GM21526 (cell line): ENCODE data around the gene GRIN2B.

Experiments
- ATAC-seq: cut with Tn5 transposase; IDR thresholded peaks from one replicate; pipeline ENCODE4 v1.9.1; 2021; ENCODE audit warnings: moderate library complexity; ENCODE audit not compliant: unreplicated experiment, low FRiP score

Gene GRIN2B

DNA sequence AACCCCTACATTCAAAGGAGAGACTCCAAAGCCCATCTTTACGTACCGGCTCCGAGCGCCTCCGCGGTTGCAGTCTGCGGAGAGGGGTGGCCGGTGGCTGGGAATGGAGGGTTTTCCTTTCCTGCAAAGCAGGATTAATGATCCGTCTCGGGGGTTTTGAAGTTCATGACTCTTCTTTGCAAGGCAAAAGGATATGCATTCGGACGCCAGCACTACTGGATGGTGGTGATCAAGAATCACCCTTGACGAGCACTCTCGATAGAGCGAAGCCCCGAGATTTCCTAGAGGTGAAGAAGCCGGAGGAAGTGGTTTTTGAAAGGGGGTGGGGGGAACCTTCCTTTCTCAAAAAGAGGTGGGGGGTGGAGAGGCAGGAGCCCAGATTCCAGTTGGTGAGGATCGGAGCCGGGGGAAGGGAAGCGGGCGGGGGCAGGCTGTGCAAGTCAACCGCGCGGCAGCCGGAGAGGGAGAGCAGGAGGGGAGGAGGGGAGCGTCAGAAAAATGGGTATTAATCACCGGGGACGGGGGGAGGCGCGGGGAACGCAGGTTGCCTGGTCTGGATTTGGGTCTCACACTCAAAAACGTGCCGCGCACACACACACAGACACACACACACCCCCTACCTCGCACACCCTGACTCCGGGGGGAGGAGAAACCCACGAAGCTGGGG lies at the start of gene GRIN2B:
Gene GRIN2B, minus strand, starts transcription at position 307 of the 667 bp plus-strand sequence. CDS start 115,394 bp downstream, outside the sequence.
- ATAC-seq: no peak

DNA sequence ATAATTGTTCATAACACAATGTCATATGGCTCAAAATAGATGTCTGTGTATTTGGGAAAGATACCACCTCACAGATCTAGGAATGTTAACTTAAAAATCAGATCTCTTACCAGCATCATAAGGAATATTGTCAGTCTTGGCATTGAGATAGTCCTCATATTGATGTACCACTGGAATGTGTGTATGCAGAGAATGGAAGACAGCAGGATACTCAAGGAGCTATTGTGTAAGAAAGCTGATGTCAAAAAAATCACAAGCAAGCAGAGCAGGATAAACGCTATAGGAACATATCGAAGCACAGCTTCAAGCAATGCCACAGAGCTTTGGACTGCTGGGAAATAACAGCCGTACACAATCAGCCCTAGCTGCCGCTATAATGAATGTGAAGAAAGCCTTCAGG lies 45.1 kb upstream of the GRIN2B start:
- no peak for ATAC-seq

DNA sequence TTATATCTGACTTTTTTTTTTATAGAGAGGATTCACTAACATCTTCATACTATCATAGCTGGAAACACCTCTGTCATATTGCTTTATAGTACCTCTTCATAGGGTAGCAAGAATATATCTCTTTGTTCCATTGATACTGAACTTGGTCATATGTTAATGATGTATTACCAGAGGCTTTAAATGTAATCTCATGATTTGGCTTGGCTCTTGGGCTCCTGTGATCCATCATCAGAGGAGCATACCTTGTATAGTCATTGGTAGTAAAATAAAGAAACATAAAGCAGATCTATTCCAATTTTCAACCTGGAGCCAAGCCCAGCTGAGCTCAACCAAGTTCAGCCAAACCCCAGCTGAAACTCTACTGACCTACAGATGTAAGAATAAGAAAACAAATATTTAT lies 43.2 kb upstream of the GRIN2B start:
- no peak for ATAC-seq

DNA sequence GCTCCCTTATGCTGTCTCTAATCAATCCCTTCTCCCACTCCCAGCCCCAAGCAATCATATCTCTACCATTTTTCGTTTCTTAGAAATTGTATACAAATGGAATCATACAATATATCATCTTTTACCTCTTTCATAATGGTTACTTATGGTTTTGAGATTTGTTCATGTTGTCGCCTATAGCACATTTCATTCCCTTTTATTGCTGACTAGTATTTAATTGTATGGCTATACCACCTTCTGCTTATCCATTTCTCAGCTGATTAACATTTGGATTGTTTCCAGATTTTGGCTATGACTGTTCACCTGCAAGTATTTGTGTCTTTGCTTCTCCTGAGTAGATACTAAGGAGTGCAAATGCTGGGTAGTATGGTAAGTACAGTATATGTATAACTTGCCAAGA lies 36.7 kb upstream of the GRIN2B start:
- no peak for ATAC-seq

DNA sequence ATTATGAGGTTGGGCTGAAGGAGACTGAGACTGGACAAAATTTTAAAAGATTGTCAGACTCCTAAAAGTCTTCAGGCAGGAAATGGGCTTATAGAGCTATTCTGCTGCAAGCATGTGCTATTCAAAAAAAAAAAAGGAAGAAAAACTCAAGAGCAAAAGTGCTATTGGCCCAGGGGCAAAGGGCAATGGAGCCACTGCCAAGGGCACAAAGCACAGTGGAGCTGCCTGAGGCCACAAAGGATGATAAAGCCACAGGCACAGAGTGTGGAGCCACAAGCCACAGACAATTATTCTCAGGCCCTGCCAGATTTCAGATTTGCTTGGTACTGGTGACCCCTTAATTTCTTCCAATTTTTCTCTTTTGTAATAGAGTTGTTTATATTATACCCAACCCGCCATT lies 29.6 kb upstream of the GRIN2B start:
- no peak for ATAC-seq

DNA sequence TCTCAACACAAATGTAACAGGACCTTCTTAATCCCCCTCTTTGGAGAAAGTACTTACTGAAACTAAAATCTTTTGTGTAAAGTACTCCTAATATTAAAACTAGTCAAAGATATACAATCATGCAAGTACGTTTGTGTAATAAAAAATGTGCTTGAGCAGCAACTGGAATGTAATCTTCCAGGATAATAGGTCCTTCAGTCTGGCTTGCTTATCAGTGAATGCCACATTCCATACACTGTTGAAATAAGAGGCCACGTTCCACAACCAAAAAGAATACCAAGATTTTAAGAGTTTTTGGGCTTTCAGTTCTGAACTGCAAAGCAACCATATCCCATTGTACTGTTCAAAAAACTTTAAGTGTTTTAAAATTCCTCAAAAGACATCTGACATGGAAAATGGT lies 26.2 kb upstream of the GRIN2B start:
- no peak for ATAC-seq

DNA sequence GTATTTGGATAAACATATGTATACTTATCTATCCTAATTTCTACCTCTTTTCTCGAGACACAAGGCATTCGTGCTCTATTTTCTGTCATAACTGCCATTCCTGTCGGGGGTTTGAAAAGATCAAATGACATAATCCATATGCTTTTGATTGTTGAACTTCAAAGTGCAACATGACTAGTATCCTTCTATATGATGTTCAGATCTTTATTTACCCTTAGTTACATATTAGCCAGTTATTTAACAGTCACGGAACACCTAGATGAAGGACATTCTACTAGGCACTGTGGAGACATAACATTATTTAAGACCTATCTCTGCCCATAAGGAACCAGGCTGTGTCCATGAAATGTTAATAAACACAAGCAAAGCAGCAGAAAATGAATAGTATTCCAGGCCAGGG lies 11.2 kb upstream of the GRIN2B start:
- no peak for ATAC-seq

DNA sequence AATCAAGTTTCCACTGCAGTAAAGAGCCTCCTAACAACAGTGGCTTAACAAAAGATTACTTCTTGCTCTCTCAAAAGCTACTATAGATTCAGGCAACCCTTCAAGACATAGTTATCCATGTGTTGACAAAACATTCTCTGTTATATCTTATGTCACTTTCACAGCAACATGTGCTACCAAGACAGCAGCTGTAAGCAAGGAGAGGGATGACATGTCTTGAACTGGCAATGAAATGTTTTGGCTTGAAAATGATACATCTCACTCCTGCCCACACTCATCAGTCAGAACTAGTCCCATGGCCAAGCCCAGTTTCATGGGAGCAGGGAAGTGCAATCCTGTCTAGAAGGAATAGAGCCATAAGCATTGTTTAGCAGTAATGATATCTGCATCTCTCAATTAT lies 10.7 kb upstream of the GRIN2B start:
- ATAC-seq: no peak

DNA sequence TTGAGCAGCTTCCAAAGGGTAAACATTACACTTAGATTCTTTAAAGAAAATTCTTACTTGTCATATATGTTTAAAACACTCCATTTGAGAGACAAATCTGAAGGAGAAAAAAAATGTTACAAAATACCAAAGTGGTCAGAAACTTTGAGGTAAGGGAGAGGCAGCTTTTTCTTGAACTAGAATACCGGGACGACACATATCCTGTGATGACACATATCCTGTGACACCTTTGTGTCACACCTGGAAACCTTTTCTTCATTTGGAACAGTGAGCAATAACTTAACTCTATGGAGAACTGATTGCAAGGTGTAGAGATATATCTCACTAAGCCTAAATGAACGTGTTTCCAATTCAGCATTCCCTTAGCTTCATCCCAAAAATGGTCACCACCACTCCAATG lies 4.6 kb upstream of the GRIN2B start:
- ATAC-seq: no peak

DNA sequence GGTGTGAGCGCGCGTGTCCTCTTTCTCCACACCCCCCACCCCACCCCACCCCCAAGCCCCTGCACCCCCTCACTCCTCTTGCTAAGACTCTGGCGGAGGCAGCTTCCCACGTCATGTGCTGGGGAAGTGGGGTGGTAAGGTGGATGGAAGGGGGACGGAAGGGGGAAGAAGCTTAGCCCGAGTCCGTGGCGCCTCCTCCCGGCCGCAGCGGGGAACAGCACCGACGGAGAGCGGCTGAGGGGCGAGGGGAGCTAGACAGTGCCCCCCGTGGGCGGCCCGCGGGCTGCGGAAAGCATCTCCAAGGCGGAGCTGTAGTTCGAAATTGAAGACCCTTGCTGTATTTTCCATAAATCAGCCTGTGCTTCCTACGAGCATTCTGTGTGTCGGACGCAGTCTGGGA lies 588 bp upstream of the GRIN2B start:
- ATAC-seq: no peak

DNA sequence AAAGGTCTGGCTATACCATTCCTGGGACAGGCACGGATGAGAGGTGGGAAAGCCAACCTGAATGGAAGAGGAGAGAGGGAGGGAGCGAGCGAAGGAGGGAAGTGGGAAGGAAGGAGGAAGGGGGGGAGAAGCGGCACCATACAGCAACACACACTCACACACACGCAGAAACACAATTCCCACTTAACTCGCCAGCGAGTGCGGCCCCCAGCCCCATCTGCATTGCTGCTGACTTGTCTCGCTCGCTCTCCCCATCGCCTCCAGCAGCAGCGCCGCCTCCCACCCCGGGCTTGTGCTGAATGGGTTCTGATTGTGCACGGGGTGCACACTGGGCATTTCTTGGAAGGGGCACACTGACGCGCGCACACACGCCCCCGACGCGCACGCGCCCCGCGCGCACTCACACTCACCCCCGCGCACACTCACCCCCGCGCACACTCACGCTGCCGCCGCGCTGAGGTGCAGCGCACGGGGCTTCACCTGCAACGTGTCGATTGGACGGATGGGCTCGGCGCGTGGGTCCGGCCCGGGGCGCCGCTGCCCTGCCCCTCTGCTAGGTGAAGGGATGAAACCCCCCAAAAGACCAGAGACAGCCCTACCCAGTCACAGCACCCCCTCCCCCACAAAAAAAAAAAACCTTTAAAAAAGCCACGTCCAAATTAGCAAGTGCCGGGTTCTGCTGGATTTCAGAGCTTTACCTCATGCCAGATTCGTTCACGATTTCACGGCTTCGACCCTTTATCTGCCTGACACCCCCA lies 685 bp downstream of the GRIN2B start:
- no peak for ATAC-seq

DNA sequence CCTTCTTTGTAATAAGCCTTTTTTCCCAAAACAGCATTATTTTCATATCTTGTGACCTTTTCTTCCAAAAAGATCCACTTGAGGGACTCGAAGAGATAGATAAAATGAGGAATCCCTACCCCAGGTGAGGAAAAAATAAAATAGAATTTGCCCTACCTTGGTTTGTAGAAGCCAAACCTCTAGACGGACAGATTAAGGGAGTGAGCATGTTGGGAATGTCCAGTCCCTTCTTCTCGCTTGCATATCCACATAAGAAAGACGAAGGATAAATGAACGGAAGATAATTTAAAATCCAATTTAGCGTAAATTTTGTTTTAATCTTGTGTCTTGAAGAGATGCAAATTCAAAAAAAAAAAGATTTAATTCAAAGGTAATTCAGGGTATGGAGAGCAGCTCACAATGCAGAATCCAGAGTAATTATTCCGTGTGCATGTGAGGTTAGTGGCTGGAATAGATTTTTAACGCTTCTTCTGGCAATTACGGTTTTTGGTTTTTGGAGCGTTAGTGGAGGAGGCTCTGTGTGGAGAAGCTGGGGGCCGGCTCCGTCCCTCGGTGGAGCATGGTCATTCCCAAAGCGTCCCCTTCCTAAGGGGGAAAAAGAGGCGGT lies 1.5 kb downstream of the GRIN2B start:
- no peak for ATAC-seq

DNA sequence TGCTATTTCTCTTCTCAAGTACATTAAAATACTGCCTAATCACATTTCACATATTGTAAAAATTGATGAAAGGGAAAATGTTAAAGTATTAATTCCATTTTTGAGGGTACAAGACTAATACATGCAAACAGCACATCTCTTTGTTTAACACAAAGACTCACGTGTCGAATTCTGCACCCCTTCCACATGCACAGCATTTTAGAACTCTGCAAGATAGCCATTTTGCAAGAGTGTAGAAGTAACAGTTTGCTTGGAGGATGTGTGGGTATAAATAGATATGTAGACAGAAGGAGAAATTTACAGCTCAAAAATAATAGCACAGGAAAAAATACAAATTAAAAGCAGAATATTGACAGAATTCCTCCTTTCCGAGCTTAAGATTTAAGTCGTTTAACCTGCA lies 2.5 kb downstream of the GRIN2B start:
- ATAC-seq: no peak

DNA sequence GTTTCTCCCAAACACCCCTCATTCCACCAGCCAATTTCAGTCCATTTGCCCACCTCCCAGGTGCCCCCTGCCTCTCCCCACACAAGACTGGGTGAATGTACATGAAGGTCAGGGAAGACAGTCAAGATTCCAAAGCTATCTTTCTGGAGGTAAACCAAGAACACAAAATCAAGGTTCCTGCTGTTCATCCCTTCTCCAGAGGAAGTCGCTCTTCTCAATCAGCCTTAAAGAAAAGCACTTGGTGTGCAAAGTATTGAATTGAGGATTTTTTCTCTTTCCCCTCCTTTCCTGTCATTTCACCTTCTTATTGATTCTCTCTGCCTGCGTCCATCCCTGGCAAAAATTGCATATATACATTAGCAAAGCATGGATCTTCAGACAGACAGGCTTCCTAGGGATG lies 4.5 kb downstream of the GRIN2B start:
- ATAC-seq: no peak

DNA sequence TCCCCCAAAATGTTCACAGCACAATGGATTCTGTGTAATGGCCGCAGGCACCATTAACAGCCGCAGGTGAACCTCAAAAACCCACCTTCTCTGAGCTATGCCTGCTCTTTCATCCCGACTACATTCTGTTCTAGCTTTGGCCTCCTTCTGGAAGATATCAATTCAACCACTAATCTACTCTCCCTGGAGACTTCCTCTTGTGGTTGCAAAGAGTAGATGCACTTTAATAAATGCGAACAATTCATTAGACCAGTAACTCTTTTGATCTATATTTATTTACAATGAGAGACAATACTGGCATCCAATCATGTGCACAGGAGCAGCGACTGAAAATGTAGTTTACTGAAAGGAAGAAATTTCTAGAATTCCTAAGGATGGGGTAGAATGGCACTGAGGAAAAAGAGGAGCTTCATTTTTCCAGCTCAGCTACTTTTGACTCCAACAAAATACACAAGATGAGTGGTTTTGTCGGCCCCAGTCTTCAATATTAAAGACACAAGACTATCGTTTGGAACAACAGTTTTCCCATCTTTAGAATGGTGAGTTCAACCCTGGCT lies 5.3 kb downstream of the GRIN2B start:
- ATAC-seq: no peak

DNA sequence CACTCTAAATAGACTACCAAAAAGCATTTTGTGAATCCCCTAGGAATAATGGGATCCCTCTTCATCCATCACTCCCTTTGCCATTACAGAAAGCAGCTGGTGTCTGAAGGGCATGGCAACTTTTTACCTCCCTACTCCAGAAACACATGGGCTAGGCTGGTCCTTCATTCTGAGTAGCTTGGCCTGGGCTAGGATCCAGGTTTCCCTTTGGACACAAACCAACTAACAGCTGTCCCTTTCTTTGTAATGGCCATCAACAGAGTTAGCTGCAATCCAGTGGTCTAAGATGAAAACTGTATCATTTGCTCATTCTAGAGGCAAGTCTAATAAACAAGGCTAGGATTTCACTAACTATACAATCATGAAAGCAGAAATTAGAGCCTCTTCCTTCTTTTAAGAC lies 7.4 kb downstream of the GRIN2B start:
- ATAC-seq: no peak

DNA sequence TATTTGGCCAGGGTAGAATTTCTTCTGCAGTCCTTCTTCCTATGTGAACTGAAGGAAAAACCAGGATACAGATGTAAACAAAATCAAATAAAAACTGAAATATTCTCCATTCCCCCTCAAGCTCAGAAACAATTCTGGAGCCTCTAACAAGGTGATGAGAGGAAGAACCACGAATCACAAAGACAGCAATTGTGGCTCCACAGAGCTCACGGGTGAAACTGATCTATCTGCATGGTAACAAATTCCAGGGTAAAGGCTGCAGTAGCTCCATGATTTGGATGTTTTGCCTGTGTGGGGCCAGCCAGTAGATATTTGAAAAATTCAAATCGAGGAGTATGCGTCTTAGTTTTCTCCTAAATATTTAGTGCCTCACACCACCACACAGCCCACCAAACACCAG lies 10.6 kb downstream of the GRIN2B start:
- no peak for ATAC-seq

DNA sequence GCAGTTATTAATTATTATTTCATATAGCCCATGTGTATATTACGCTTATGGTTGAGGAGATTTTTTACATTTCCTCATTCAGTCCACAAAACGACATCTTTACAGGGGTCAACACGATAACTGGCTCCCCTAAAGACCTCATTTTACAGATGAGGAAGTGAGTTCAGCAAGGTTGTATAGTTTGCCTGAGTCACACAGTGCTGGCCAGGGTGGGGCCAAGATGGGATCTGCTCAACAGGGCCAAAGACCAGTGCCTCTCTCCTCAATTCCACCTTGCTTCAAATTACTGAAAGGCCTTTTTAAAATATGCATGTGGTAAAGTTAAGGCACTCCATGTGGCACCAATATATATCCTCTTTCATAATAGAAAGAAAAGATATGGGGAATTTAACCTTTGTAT lies 13.1 kb downstream of the GRIN2B start:
- no peak for ATAC-seq

DNA sequence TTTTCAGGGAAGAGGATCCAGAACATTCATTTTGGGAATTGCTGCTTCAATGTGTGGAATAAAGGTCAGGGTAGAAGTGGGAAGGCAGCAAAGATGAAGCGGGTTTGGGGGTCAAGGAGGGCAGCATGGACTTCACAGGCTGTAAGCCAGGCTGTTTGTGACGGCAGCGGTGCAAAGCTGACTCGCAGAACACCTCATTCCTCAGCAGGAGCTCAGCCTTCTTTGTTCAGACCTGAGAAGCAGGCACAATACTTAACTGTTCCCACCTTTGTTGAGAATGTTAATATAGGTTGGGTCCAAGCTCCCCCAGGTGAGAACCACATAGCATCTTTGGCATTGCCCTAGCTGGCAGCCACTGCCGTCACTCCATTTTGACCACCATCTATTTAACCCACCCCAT lies 16.7 kb downstream of the GRIN2B start:
- ATAC-seq: no peak

DNA sequence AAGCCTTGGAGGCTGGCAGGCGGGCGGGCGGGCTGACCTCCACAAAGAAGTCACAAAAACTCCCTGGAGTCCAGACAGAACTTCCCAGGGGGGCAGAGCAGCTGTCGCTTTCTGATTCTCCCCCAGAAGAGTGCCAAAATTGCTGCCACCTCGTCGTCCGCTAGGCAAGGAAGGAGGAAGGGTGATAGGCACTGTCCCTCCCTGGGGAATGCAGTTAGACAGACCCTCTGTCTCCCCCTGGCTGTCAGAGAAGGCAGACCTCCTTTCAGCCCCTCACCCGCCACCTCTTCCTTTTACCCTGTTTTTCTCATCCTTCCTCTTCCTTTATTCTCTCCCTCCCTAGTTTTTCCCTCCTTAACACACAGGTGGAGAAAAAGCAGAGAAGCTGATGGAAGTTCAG lies 18.7 kb downstream of the GRIN2B start:
- ATAC-seq: no peak

DNA sequence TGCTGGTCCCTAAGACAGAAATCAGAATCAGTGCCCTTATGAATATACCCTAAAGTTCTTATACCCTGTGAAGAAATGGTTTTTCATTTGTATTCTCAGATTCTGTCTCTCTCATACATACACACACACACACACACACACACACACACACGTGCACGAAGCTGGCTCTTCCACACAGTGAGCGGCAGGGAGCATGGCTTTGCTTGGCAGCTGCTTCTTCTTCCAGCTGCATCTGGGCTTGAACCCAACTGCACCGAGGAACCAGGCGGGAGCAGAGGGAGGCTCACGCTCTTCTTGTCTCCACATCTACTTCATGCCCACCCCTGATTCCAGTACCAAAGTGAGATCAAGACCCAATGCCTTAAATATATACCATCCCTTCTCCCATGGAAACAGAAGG lies 19.4 kb downstream of the GRIN2B start:
- no peak for ATAC-seq
